GM13976 (cell line): ENCODE results near the gene THADA.

Experiments
- DNase-seq: peaks from one replicate; pipeline ENCODE4 v3.0.0; 2012; ENCODE audit warnings: low spot score
- in situ Hi-C: fragments of 300-500 bp; cut with MboI; formaldehyde crosslinking; loops from one replicate; pipeline ENCODE4 v1.12.0; 2022; ENCODE audit warnings: low sequenced_read_pairs, mixed read lengths, inconsistent platforms; ENCODE audit not compliant: unreplicated experiment
- TF ChIP-seq, protein P1 (sequence below): IDR thresholded peaks from 2 replicates; pipeline ENCODE4 v1.5.1; 2012; ENCODE audit warnings: borderline replicate concordance, mild to moderate bottlenecking; ENCODE audit not compliant: insufficient read depth; ENCODE audit errors: extremely low read depth, missing control alignments, control extremely low read depth

THADA gene

DNA sequence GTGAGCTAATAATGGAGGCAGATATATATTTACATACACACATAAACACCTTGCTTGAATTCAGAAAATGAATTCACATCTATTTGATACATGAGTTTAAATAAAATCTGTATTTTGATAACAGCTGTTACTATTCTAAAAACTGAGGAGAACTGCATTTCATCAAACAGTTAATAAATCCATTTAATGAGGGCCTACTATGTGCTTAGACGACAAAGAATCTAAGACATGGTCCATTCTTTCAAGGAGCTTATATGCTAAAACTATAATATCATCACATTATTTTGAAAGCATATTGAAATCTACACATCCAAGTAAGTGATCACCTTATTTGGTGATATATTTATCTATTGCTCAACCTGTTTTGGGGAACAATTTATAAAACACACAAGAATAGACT is 278.6 kb downstream of the THADA start:
- TF ChIP-seq, protein P1, sequence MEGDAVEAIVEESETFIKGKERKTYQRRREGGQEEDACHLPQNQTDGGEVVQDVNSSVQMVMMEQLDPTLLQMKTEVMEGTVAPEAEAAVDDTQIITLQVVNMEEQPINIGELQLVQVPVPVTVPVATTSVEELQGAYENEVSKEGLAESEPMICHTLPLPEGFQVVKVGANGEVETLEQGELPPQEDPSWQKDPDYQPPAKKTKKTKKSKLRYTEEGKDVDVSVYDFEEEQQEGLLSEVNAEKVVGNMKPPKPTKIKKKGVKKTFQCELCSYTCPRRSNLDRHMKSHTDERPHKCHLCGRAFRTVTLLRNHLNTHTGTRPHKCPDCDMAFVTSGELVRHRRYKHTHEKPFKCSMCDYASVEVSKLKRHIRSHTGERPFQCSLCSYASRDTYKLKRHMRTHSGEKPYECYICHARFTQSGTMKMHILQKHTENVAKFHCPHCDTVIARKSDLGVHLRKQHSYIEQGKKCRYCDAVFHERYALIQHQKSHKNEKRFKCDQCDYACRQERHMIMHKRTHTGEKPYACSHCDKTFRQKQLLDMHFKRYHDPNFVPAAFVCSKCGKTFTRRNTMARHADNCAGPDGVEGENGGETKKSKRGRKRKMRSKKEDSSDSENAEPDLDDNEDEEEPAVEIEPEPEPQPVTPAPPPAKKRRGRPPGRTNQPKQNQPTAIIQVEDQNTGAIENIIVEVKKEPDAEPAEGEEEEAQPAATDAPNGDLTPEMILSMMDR = no peak
- in situ Hi-C loops = no loop called here
- no peak for DNase-seq

DNA sequence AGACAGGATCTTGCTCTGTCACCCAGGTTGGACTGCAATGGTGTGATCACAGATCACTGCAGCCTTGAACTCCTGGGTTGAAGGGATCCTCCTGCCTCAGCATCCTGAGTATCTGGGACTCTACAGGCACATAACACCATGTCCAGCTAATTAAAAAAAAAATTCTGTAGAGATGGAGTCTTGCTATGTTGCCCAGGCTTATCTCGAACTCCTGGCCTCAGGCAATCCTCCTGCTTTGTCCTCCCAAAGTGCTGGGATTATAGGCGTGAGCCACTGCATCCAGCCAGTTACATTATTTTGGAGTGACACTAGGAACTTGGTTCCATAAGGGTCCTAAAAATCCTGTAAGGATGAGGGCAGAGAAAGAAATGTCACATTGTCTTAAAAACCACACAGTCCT is 280.4 kb downstream of the THADA start:
- in situ Hi-C loops = no loop called here
- TF ChIP-seq, protein P1 = no peak

DNA sequence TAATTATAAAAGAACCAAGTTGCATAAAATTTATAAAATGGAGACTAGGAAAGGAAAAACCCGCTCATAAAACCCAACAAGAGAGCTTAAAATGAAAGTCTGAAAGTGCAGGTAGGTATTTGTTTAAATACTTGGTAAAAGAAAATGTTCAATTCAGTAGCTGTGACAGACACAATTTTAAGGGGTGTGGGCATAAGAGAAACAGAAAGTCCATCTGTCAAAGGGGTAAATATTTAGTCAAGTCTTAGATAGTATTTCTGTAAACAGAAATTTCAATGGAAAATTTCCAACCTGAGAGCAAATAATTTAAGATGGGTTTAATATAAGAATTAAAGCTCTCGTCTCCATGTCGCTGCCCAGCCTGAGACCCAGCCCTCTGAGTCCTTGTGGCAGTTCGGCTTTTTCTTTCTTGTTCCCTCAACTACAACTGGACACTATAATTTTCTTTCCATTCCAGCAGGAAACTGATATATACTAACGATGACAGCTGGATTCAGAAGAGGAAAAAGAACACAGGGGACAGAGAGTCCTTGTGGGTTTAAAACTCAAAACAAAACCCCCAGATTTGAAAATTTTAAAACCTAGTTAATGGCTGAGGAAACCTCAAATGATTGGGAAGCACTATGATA is 281.4 kb downstream of the THADA start:
- no peak for DNase-seq
- TF ChIP-seq, protein P1 = no peak
- in situ Hi-C loops = no loop called here

More for the DNA sequence above, 280.4 kb downstream of the THADA start:
- DNase-seq = no peak

DNA sequence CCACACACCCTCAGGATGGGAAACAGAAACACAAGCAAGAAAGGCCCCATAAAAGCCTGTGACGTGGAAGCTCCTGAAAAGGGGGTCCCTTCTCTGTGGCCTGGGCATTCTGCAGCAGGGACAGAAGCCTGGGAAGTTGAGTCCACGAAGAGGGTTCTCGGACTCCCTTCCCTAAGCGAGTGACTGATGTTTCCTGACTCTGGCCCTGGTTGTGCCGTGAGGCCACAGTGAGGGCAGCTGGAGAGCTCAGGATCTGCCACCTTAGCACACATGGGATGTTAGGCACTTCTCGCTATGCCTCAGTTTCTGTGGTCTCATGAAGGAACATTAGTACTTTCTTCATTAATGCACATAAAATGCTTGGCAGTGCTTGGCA is 282.2 kb downstream of the THADA start:
- in situ Hi-C loops = no loop called here
- no peak for DNase-seq
- TF ChIP-seq, protein P1 = no peak

DNA sequence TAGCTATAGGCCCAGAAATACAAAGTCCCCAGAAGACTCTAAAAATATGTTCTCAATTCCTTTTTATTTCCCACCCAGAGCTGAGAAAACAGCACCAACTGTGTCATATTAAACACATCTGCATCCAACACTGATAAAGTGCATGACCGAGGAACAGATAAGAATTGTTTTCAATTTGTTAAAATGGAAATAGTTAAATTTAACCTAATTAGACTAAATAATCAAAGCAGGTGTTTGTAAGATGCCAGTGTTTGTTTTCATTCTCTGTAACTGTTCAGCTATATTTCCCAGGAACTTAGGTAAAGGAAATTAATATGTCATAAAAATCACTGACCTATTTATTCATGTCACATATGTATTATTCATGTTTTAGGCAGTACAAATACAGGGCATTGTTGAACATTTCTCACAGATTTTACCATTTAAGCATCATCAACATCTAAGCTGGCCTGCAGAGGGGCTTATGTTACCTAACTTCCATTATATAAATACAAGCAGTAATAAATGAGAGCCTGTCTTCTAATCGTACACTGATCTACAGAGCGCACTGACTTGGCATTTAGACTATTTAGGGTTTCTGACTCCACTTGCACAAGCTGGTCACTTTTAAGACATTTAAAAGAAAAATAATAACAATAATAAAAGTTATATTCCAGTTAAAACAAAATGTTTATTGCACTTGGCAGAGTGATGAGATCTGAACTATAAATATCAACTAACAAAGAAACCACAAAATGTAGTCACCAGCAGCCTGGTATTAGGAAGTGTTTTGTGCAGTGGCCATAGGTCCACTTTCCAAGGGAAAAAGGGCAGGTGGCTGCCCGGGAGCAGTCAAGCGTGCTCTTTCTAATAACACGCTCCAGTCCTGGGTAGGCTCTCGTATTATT is 282.8 kb downstream of the THADA start:
- in situ Hi-C loops = no loop called here
- no peak for DNase-seq
- TF ChIP-seq, protein P1 = no peak

DNA sequence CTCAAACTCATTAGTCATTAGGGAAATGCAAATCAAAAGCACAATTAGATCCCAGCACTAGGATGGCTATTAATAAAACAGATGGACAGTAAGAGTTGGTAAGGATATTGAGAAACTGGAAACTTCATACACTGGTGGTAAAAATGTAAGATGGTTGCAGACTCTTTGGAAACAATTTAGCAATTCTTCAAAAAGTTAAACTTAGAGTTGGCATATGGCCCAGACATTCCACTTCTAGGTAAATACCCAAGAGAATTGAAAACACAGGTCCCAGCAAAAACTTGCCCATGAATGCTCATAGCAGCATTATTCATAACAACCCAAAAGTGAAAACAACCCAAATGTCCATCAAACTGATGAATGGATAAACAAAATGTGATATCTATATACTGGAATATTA is 284.6 kb downstream of the THADA start:
- DNase-seq = no peak
- TF ChIP-seq, protein P1 = no peak
- in situ Hi-C loops = no loop called here
